Stimulated activated naive CD8-positive, alpha-beta T cell treated with anti-CD3 and anti-CD28 coated beads, Interleukin-15, amount 100 ng/mL, for 72 hours (primary cell): Measurements from ENCODE around the gene SSR1.

Experiments used
- ATAC-seq: fragments of 150-1000 bp; cut with Tn5 transposase; 2 replicates; pipeline ENCODE4 v1.10.0; 2021; ENCODE audit warnings: mild to moderate bottlenecking, moderate library complexity
- DNase-seq, 2 donors: peaks; one replicate each; pipeline ENCODE4 v3.0.0; 2021 to 2022
- H3K27ac Mint-ChIP-seq, 2 donors: one replicate each; pipeline ENCODE4 v1.8.0; 2022; ENCODE audit warnings: mild to moderate bottlenecking in 2 of 2, mixed read lengths in 2 of 2, moderate library complexity in 2 of 2
- H3K27me3 Mint-ChIP-seq: one replicate; pipeline ENCODE4 v1.8.0; 2022; ENCODE audit warnings: mixed read lengths
- H3K4me1 Mint-ChIP-seq: one replicate; pipeline ENCODE4 v1.8.0; 2022; ENCODE audit warnings: mild to moderate bottlenecking, mixed read lengths
- H3K4me3 Mint-ChIP-seq, 2 donors: one replicate each; pipeline ENCODE4 v1.8.0; 2022; ENCODE audit warnings: mild to moderate bottlenecking in 2 of 2, mixed read lengths in 2 of 2, moderate library complexity in 1 of 2
- H3K9me3 Mint-ChIP-seq, 2 donors: one replicate each; pipeline ENCODE4 v1.8.0; 2022; ENCODE audit warnings: mixed read lengths in 2 of 2

SSR1 gene

GRCh38 chr6:7260291-7261031, 52.5 kb downstream of the SSR1 start:
- H3K4me1 Mint-ChIP-seq = peaks cover 20% of the 10 kb centered on the region
- H3K27ac Mint-ChIP-seq = peak overlapping the region; percentile 72 to 78
- peak; percentile 20 for ATAC-seq
- DNase-seq = no peak
- H3K9me3 Mint-ChIP-seq = peaks cover 0 to 2% of the 10 kb centered on the region in 2 donors
- H3K27me3 Mint-ChIP-seq = peaks cover 35% of the 10 kb centered on the region
- H3K4me3 Mint-ChIP-seq = peak overlapping the region; percentile 75 to 85

GRCh38 chr6:7258231-7258763, 54.7 kb downstream of the SSR1 start:
- DNase-seq (no peak), ATAC-seq (no peak)
- H3K4me1 Mint-ChIP-seq = peaks cover 20% of the 10 kb centered on the region
- peaks cover 0 to 7% of the 10 kb centered on the region in 2 donors for H3K9me3 Mint-ChIP-seq
- no peak overlapping the region for H3K4me3 Mint-ChIP-seq
- no peak overlapping the region for H3K27ac Mint-ChIP-seq
- peaks cover 35% of the 10 kb centered on the region for H3K27me3 Mint-ChIP-seq

GRCh38 chr6:7257521-7258230, 55.3 kb downstream of the SSR1 start:
- ATAC-seq = no peak
- no peak overlapping the region for H3K27ac Mint-ChIP-seq
- peaks cover 20% of the 10 kb centered on the region for H3K4me1 Mint-ChIP-seq
- H3K9me3 Mint-ChIP-seq = peaks cover 0 to 7% of the 10 kb centered on the region in 2 donors
- no peak overlapping the region for H3K4me3 Mint-ChIP-seq
- H3K27me3 Mint-ChIP-seq = peaks cover 35% of the 10 kb centered on the region
- DNase-seq = no peak

GRCh38 chr6:7256785-7257184, 56.2 kb downstream of the SSR1 start:
- peaks cover 27% of the 10 kb centered on the region for H3K27me3 Mint-ChIP-seq
- peaks cover 14% of the 10 kb centered on the region for H3K4me1 Mint-ChIP-seq
- DNase-seq (no peak), ATAC-seq (no peak)
- H3K27ac Mint-ChIP-seq = peak overlapping the region in 1 of 2 donors; percentile 75
- peaks cover 0 to 7% of the 10 kb centered on the region in 2 donors for H3K9me3 Mint-ChIP-seq
- no peak overlapping the region for H3K4me3 Mint-ChIP-seq

- no peak overlapping the region for H3K4me3 Mint-ChIP-seq
- ATAC-seq (no peak), DNase-seq (no peak)
- H3K27ac Mint-ChIP-seq = peak overlapping the region in 1 of 2 donors; percentile 36
- H3K4me1 Mint-ChIP-seq = peaks cover 7% of the 10 kb centered on the region
- peaks cover 0 to 7% of the 10 kb centered on the region in 2 donors for H3K9me3 Mint-ChIP-seq
- H3K27me3 Mint-ChIP-seq = peaks cover 22% of the 10 kb centered on the region
Observed at GRCh38 chr6:7255918-7256317, 57.1 kb downstream of the SSR1 start.

- Mint-ChIP-seq H3K9me3 (peaks cover 0 to 7% of the 10 kb centered on the region in 2 donors), H3K27me3 (peaks cover 15% of the 10 kb centered on the region), H3K27ac (no peak overlapping the region), H3K4me1 (no peaks in the 10 kb centered on the region), H3K4me3 (no peak overlapping the region)
- no peak for DNase-seq
- no peak for ATAC-seq
Observed at GRCh38 chr6:7254980-7255835, 57.8 kb downstream of the SSR1 start.

- H3K27ac Mint-ChIP-seq = no peak overlapping the region
- ATAC-seq (no peak), DNase-seq (no peak)
- H3K4me3 Mint-ChIP-seq = no peak overlapping the region
- H3K4me1 Mint-ChIP-seq = no peaks in the 10 kb centered on the region
- no peaks in the 10 kb centered on the region for H3K27me3 Mint-ChIP-seq
- peaks cover 0 to 7% of the 10 kb centered on the region in 2 donors for H3K9me3 Mint-ChIP-seq
Observed at GRCh38 chr6:7252390-7252789, 60.6 kb downstream of the SSR1 start.

- ATAC-seq = no peak
- Mint-ChIP-seq H3K4me1 (no peaks in the 10 kb centered on the region), H3K4me3 (no peak overlapping the region), H3K27ac (no peak overlapping the region), H3K9me3 (peaks cover 0 to 7% of the 10 kb centered on the region in 2 donors), H3K27me3 (no peaks in the 10 kb centered on the region)
- no peak for DNase-seq
Observed at GRCh38 chr6:7251646-7252260, 61.2 kb downstream of the SSR1 start.

- H3K9me3 Mint-ChIP-seq = peaks cover 0 to 7% of the 10 kb centered on the region in 2 donors
- H3K4me1 Mint-ChIP-seq = no peaks in the 10 kb centered on the region
- no peak for ATAC-seq
- H3K27me3 Mint-ChIP-seq = no peaks in the 10 kb centered on the region
- DNase-seq = no peak
- no peak overlapping the region for H3K4me3 Mint-ChIP-seq
- H3K27ac Mint-ChIP-seq = no peak overlapping the region
Observed at GRCh38 chr6:7250812-7251211, 62.2 kb downstream of the SSR1 start.

- Mint-ChIP-seq H3K27ac (no peak overlapping the region), H3K9me3 (peaks cover 0 to 1% of the 10 kb centered on the region in 2 donors), H3K4me3 (no peak overlapping the region), H3K27me3 (no peaks in the 10 kb centered on the region), H3K4me1 (no peaks in the 10 kb centered on the region)
- no peak for DNase-seq
- ATAC-seq = no peak
Observed at GRCh38 chr6:7249946-7250643, 62.9 kb downstream of the SSR1 start.

- DNase-seq (no peak), ATAC-seq (no peak)
Observed at GRCh38 chr6:7249391-7249790, 63.6 kb downstream of the SSR1 start.

GRCh38 chr6:7247828-7248227, 65.2 kb downstream of the SSR1 start:
- no peak for DNase-seq
- H3K9me3 Mint-ChIP-seq = no peaks in the 10 kb centered on the region
- H3K4me1 Mint-ChIP-seq = peaks cover 9% of the 10 kb centered on the region
- H3K27ac Mint-ChIP-seq = peak overlapping the region in 1 of 2 donors; percentile 15
- ATAC-seq = no peak
- no peak overlapping the region for H3K4me3 Mint-ChIP-seq
- no peaks in the 10 kb centered on the region for H3K27me3 Mint-ChIP-seq

More at GRCh38 chr6:7249391-7249790, 63.6 kb downstream of the SSR1 start:
- H3K4me3 Mint-ChIP-seq = no peak overlapping the region
- H3K27ac Mint-ChIP-seq = no peak overlapping the region
- no peaks in the 10 kb centered on the region for H3K4me1 Mint-ChIP-seq
- H3K9me3 Mint-ChIP-seq = no peaks in the 10 kb centered on the region
- H3K27me3 Mint-ChIP-seq = no peaks in the 10 kb centered on the region

GRCh38 chr6:7247179-7247456, 65.9 kb downstream of the SSR1 start:
- H3K4me3 Mint-ChIP-seq = no peak overlapping the region
- no peak overlapping the region for H3K27ac Mint-ChIP-seq
- H3K4me1 Mint-ChIP-seq = peaks cover 16% of the 10 kb centered on the region
- ATAC-seq (no peak), DNase-seq (no peak)
- no peaks in the 10 kb centered on the region for H3K27me3 Mint-ChIP-seq
- no peaks in the 10 kb centered on the region for H3K9me3 Mint-ChIP-seq

GRCh38 chr6:7246401-7247178, 66.4 kb downstream of the SSR1 start:
- Mint-ChIP-seq H3K27me3 (no peaks in the 10 kb centered on the region), H3K27ac (peak overlapping the region in 1 of 2 donors; percentile 87), H3K4me3 (no peak overlapping the region), H3K9me3 (no peaks in the 10 kb centered on the region), H3K4me1 (peaks cover 22% of the 10 kb centered on the region)
- DNase-seq (no peak), ATAC-seq (no peak)
